WTC11 (cell line): ENCODE measurements around the gene KCNA2. TPM values are rescaled to one million over a fixed set of nuclear protein-coding genes. Genes with fewer than 3 reads are reported as not detected.

Experiments used
- ATAC-seq: fragments of 200-7000 bp; cut with Tn5 transposase; 2 replicates; pipeline ENCODE4 v1.10.0; 2021; ENCODE audit warnings: mild to moderate bottlenecking, moderate library complexity
- CTCF ChIA-PET: fragments of 300-600 bp; sonication (Branson Sonifier 250); formaldehyde crosslinking; loops from one replicate; lab custom pipeline; 2021; ENCODE audit warnings: antibody characterized with exemption; lab: Charles Lee
- POLR2A ChIA-PET: fragments of 350-600 bp; sonication (Branson Sonifier 250); formaldehyde crosslinking; loops from one replicate; lab custom pipeline; 2021; ENCODE audit warnings: antibody characterized with exemption; lab: Charles Lee
- DNase-seq: peaks from one replicate; pipeline ENCODE4 v3.0.0; 2021; ENCODE audit warnings: low spot score
- H3K27ac Mint-ChIP-seq: 2 replicates; pipeline ENCODE4 v1.8.0; 2021; ENCODE audit warnings: mixed read lengths
- H3K27me3 Mint-ChIP-seq: 2 replicates; pipeline ENCODE4 v1.8.0; 2021; ENCODE audit warnings: low read depth, mild to moderate bottlenecking, moderate library complexity, mixed read lengths
- H3K36me3 Mint-ChIP-seq: 2 replicates; pipeline ENCODE4 v1.8.0; 2021; ENCODE audit warnings: mixed read lengths
- H3K4me1 Mint-ChIP-seq: 2 replicates; pipeline ENCODE4 v1.8.0; 2022; ENCODE audit warnings: mixed read lengths
- H3K4me3 Mint-ChIP-seq: 2 replicates; pipeline ENCODE4 v1.8.0; 2021; ENCODE audit warnings: mild to moderate bottlenecking, moderate library complexity, mixed read lengths
- H3K9me3 Mint-ChIP-seq: 2 replicates; pipeline ENCODE4 v1.8.0; 2021; ENCODE audit warnings: mixed read lengths
- ESRRA ChIP-seq: sonication (generic); formaldehyde crosslinking; IDR thresholded peaks from 2 replicates; pipeline ENCODE4 v1.8.1; 2022; ENCODE audit warnings: mild to moderate bottlenecking, missing genetic modification reagents, borderline replicate concordance
- FOXK1 ChIP-seq: sonication (generic); formaldehyde crosslinking; IDR thresholded peaks from 2 replicates; pipeline ENCODE4 v1.8.0; 2022; ENCODE audit warnings: mild to moderate bottlenecking, moderate library complexity, missing genetic modification reagents
- GABPB1 ChIP-seq: sonication (generic); formaldehyde crosslinking; IDR thresholded peaks from 2 replicates; pipeline ENCODE4 v1.8.1; 2023; ENCODE audit warnings: mild to moderate bottlenecking, missing genetic modification reagents
- GRHL2 ChIP-seq: fragments of 250-450 bp; sonication (Bioruptor Pico); IDR thresholded peaks from 2 replicates; pipeline ENCODE4 v1.8.0; 2022; ENCODE audit warnings: mild to moderate bottlenecking, moderate library complexity; ENCODE audit not compliant: insufficient replicate concordance, severe bottlenecking
- JAZF1 ChIP-seq: fragments of 250-450 bp; sonication (Bioruptor Pico); IDR thresholded peaks from 2 replicates; pipeline ENCODE4 v1.9.0; 2021; ENCODE audit warnings: moderate library complexity, mild to moderate bottlenecking, inconsistent platforms
- JUN ChIP-seq: sonication (generic); formaldehyde crosslinking; IDR thresholded peaks from 2 replicates; pipeline ENCODE4 v1.8.0; 2023; ENCODE audit warnings: mild to moderate bottlenecking, missing genetic modification reagents
- NFATC4 ChIP-seq: fragments of 250-450 bp; sonication (Bioruptor Pico); IDR thresholded peaks from 2 replicates; pipeline ENCODE4 v1.9.0; 2021; ENCODE audit warnings: mild to moderate bottlenecking
- NR1H2 ChIP-seq: sonication (generic); formaldehyde crosslinking; IDR thresholded peaks from 2 replicates; pipeline ENCODE4 v1.9.0; 2021; ENCODE audit warnings: mild to moderate bottlenecking, moderate library complexity, missing genetic modification reagents
- NR2C2 ChIP-seq: sonication (generic); formaldehyde crosslinking; IDR thresholded peaks from 2 replicates; pipeline ENCODE4 v1.8.0; 2022; ENCODE audit warnings: mild to moderate bottlenecking, missing genetic modification reagents
- SMAD3 ChIP-seq: sonication (generic); formaldehyde crosslinking; IDR thresholded peaks from 2 replicates; pipeline ENCODE4 v1.8.0; 2022; ENCODE audit warnings: missing genetic modification reagents, mild to moderate bottlenecking, borderline replicate concordance
- SP1 ChIP-seq: sonication (generic); formaldehyde crosslinking; conservative IDR thresholded peaks from 2 replicates; pipeline ENCODE4 v1.8.1; 2022; ENCODE audit warnings: missing genetic modification reagents
- TCF7 ChIP-seq: sonication (generic); formaldehyde crosslinking; IDR thresholded peaks from 2 replicates; pipeline ENCODE4 v1.8.0; 2022; ENCODE audit warnings: mild to moderate bottlenecking, low read depth, missing genetic modification reagents, moderate library complexity
- TP53 ChIP-seq: sonication (generic); formaldehyde crosslinking; IDR thresholded peaks from 2 replicates; pipeline ENCODE4 v1.8.1; 2023; ENCODE audit warnings: mild to moderate bottlenecking, missing genetic modification reagents
- ZNF121 ChIP-seq: sonication (generic); formaldehyde crosslinking; IDR thresholded peaks from 2 replicates; pipeline ENCODE4 v1.8.0; 2023; ENCODE audit warnings: missing genetic modification reagents
- ZNF396 ChIP-seq: fragments of 250-450 bp; sonication (Bioruptor Pico); IDR thresholded peaks from 2 replicates; pipeline ENCODE4 v1.8.0; 2021; ENCODE audit warnings: mild to moderate bottlenecking, moderate library complexity, borderline replicate concordance
- ZNF423 ChIP-seq: fragments of 250-450 bp; sonication (Bioruptor Pico); IDR thresholded peaks from 2 replicates; pipeline ENCODE4 v2.1.2; 2022; ENCODE audit warnings: mild to moderate bottlenecking, moderate library complexity
- total RNA-seq: library from RNA; stranded (reverse); gene quantifications from 3 replicates; pipeline ENCODE4 v1.2.3, GENCODE V29; 2021
- TF ChIP-seq, protein P1 (sequence below): sonication (generic); formaldehyde crosslinking; IDR thresholded peaks from 2 replicates; pipeline ENCODE4 v1.8.1; 2023; ENCODE audit warnings: mild to moderate bottlenecking, moderate library complexity, missing genetic modification reagents
- TF ChIP-seq, protein P2 (sequence below): sonication (generic); formaldehyde crosslinking; IDR thresholded peaks from 2 replicates; pipeline ENCODE4 v1.8.1; 2023; ENCODE audit warnings: mild to moderate bottlenecking, missing genetic modification reagents
- TF ChIP-seq, protein P3 (sequence below): fragments of 250-450 bp; sonication (Bioruptor Pico); conservative IDR thresholded peaks from 2 replicates; pipeline ENCODE4 v1.9.0; 2021; ENCODE audit warnings: mild to moderate bottlenecking

KCNA2 gene
- total RNA-seq, 1 experiment from 2014 or later, result 0.50 TPM

DNA sequence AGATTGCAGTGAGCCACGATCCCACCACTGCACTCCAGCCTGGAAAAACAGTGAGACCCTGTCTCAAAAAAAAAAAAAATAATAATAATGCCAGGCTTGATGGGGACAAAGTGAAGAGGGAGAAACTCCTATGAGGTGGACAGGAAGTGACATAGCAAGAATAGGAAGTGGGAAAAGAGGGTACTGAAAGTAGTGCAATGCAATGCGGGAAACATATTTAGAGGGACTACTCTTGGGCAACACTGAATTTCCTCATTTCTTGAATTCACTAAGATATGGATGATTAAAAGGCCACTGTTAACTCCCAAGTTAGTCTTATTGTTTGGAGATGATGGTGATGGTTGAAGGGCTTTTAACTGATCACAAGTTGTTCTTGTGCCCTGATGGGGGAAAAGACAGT, 21.6 kb upstream of the KCNA2 start:
- no peaks in the 10 kb centered on the region for H3K36me3 Mint-ChIP-seq
- POLR2A ChIA-PET, result no interaction called here
- H3K27ac Mint-ChIP-seq, result no peak overlapping the region
- no peak for ATAC-seq
- peaks cover 13% of the 10 kb centered on the region for H3K27me3 Mint-ChIP-seq
- no peak overlapping the region for H3K4me3 Mint-ChIP-seq
- no peaks in the 10 kb centered on the region for H3K9me3 Mint-ChIP-seq
- DNase-seq, result no peak
- CTCF ChIA-PET, result no interaction called here
- TF ChIP-seq JAZF1, result no peak
- TF ChIP-seq FOXK1 (CRISPR knock-in tag), result no peak
- H3K4me1 Mint-ChIP-seq, result no peaks in the 10 kb centered on the region

DNA sequence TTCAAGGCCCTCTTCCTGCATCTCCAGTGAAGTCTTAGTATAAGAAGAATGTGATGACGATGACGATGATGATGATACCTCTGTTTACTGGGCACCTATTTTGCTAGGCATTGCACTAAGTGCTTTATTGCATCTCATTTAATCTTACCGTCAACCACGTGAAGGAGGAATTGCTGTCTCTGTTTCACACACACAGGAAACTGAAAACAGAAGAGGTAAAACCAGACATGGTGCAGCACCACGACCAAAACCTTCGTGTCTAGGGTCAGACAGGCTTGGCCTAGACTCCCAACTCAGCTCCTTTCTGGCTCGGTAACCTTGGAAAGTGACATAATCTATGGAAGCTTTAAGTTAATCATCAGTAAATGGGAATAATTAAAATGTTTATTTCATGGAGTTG, 20.7 kb upstream of the KCNA2 start:
- no peaks in the 10 kb centered on the region for H3K36me3 Mint-ChIP-seq
- CTCF ChIA-PET, result interaction anchor here (1.0 kb wide), 1 partner anchor 203 kb away, joined by 3 read pairs; no protein-coding TSS in a partner anchor

DNA sequence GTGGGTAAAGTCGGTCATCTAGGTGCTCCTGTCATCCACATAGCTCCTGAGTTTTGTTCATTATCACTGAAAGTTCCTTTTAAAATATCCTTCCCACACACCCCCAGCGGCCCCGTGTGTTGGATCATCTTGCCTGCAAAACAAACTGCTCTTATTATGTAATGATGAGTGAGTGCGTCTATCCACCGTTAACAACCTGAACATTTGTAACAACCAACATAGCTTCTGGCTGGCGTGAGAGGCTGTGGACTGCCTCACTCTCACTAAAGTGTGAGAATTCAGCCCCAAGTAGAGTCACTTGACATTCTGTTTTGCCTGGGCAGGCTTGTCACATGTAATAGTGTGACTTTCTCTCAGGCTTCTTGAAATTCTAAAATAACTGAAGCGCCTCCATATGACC, 14.5 kb upstream of the KCNA2 start:
- TF ChIP-seq GRHL2, result no peak
- TF ChIP-seq, protein P1, sequence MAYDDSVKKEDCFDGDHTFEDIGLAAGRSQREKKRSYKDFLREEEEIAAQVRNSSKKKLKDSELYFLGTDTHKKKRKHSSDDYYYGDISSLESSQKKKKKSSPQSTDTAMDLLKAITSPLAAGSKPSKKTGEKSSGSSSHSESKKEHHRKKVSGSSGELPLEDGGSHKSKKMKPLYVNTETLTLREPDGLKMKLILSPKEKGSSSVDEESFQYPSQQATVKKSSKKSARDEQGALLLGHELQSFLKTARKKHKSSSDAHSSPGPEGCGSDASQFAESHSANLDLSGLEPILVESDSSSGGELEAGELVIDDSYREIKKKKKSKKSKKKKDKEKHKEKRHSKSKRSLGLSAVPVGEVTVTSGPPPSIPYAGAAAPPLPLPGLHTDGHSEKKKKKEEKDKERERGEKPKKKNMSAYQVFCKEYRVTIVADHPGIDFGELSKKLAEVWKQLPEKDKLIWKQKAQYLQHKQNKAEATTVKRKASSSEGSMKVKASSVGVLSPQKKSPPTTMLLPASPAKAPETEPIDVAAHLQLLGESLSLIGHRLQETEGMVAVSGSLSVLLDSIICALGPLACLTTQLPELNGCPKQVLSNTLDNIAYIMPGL (CRISPR knock-in tag), result no peak
- TF ChIP-seq, protein P2, sequence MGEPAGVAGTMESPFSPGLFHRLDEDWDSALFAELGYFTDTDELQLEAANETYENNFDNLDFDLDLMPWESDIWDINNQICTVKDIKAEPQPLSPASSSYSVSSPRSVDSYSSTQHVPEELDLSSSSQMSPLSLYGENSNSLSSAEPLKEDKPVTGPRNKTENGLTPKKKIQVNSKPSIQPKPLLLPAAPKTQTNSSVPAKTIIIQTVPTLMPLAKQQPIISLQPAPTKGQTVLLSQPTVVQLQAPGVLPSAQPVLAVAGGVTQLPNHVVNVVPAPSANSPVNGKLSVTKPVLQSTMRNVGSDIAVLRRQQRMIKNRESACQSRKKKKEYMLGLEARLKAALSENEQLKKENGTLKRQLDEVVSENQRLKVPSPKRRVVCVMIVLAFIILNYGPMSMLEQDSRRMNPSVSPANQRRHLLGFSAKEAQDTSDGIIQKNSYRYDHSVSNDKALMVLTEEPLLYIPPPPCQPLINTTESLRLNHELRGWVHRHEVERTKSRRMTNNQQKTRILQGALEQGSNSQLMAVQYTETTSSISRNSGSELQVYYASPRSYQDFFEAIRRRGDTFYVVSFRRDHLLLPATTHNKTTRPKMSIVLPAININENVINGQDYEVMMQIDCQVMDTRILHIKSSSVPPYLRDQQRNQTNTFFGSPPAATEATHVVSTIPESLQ (CRISPR knock-in tag), result no peak
- TF ChIP-seq TP53 (CRISPR knock-in tag), result no peak
- TF ChIP-seq, protein P3, sequence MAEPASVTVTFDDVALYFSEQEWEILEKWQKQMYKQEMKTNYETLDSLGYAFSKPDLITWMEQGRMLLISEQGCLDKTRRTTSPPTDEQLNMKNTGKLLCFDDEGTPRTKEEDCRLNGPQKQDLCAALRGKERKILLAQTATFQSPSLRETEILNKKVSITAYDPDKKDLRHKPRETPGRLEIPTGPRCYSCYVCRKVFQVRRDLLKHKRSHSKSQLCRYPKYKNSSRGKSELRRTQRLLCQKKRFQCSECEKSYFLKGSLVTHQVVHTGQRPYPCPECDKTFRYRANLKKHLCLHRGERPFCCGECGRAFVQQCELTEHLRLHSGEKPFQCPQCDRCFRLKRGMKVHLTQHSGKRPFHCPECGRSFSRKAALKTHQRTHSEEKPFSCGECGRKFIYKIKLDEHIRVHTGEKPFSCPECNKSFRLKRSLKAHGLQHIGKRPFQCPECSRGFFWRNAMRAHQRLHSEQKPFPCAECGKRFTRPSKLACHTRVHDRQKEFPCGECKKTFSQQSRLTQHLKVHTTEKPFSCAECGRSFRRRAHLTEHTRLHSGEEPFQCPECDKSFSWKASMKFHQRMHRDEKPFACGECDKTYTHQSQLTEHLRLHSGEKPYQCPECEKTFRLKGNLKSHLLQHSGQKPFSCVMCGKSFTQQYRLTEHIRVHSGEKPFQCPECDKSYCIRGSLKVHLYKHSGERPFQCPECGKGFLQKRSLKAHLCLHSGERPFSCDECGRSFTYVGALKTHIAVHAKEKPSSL, result no peak
- TF ChIP-seq SP1 (CRISPR knock-in tag), result no peak
- TF ChIP-seq, all 79 proteins: peak for 0
- peaks cover 6% of the 10 kb centered on the region; the same call in 1 of the 2 replicates for H3K4me1 Mint-ChIP-seq
- CTCF ChIA-PET, result interaction anchor here (0.6 to 3.7 kb wide), 9 partner anchors 16 to 209 kb away, joined by 3 to 135 read pairs (median 27); partner anchors contain the start of gene KCNA2
- DNase-seq (no peak), ATAC-seq (no peak)
- H3K9me3 Mint-ChIP-seq, result no peaks in the 10 kb centered on the region
- no peak overlapping the region for H3K27ac Mint-ChIP-seq
- peaks cover 35% of the 10 kb centered on the region for H3K27me3 Mint-ChIP-seq
- H3K36me3 Mint-ChIP-seq, result no peaks in the 10 kb centered on the region
- H3K4me3 Mint-ChIP-seq, result no peak overlapping the region
- POLR2A ChIA-PET, result no interaction called here

More for the DNA sequence above, 20.7 kb upstream of the KCNA2 start:
- ATAC-seq (no peak), DNase-seq (no peak)
- Mint-ChIP-seq H3K4me3 (no peak overlapping the region), H3K4me1 (no peaks in the 10 kb centered on the region), H3K27me3 (peaks cover 18% of the 10 kb centered on the region), H3K9me3 (no peaks in the 10 kb centered on the region), H3K27ac (no peak overlapping the region)
- POLR2A ChIA-PET, result no interaction called here
- TF ChIP-seq JUN (CRISPR knock-in tag) (no peak), ZNF396 (no peak), ZNF423 (CRISPR knock-in tag) (no peak), ZNF121 (CRISPR knock-in tag) (no peak), ESRRA (CRISPR knock-in tag) (no peak), NR1H2 (CRISPR knock-in tag) (no peak), NR2C2 (CRISPR knock-in tag) (no peak), NFATC4 (CRISPR knock-in tag) (no peak), SMAD3 (CRISPR knock-in tag) (no peak), TCF7 (CRISPR knock-in tag) (no peak), GABPB1 (CRISPR knock-in tag) (no peak)
